ENCODE measurements around the gene NELFCD.

GRCh38 chr20:59004763-59005522, 23.9 kb downstream of the NELFCD start:
- TF ChIP-seq CTCF (IDR thresholded peaks at IDR 0.05; ENCODE audit: insufficient read depth, low read depth, low read length) (no peak), EZH2 (IDR thresholded peaks at IDR 0.05; ENCODE audit: insufficient read depth, low read length) (no peak)

Data from astrocyte (in vitro differentiated cells and primary cell).